K562 (cell line): ENCODE data around the gene NEDD4L.
A peak's percentile ranks its signal among the peaks of the same experiment; 100 is the strongest.

ENCODE experiments used
- CTCF ChIP-seq, 3 experiments: IDR thresholded peaks in 2 of 3; conservative IDR thresholded peaks in 1 of 3; 2 replicates each; pipeline ENCODE4 v1.5.1; 2011 to 2012; ENCODE audit warnings: low read length in 3 of 3, mild to moderate bottlenecking in 3 of 3, control low read depth in 2 of 3, improper control_type of control experiment in 1 of 3, inconsistent platforms in 1 of 3, low read depth in 1 of 3, mixed read lengths in 1 of 3, moderate library complexity in 1 of 3; ENCODE audit not compliant: insufficient read depth in 2 of 3
- GABPA ChIP-seq: fragments of 200-800 bp; sonication (Bioruptor generic); conservative IDR thresholded peaks from 2 replicates; pipeline ENCODE4 v1.6.1; 2016; ENCODE audit warnings: low read depth, missing genetic modification characterization, missing compliant biosample characterization
- NR1H2 ChIP-seq: sonication (generic); formaldehyde crosslinking; IDR thresholded peaks from 2 replicates; pipeline ENCODE4 v1.4.0; 2020; ENCODE audit warnings: mild to moderate bottlenecking, missing genetic modification reagents
- POLR3G ChIP-seq: IDR thresholded peaks from 2 replicates; pipeline ENCODE4 v1.6.1; 2011; ENCODE audit not compliant: insufficient read length, insufficient replicate concordance; ENCODE audit errors: extremely low read depth
- SIRT6 ChIP-seq: IDR thresholded peaks from one replicate; pipeline ENCODE4 v1.6.1; 2012; ENCODE audit warnings: low read depth, mild to moderate bottlenecking, control low read depth, inconsistent platforms, low read length, moderate library complexity
- ZNF175 ChIP-seq: fragments of 200-800 bp; sonication (Bioruptor generic); IDR thresholded peaks from 2 replicates; pipeline ENCODE4 v1.6.1; 2016; ENCODE audit warnings: low read depth, mild to moderate bottlenecking, missing genetic modification characterization, missing compliant biosample characterization

- no peak for TF ChIP-seq SIRT6
- TF ChIP-seq CTCF (IDR thresholded peaks at IDR 0.05 in 2 of 3, conservative IDR thresholded peaks at IDR 0.05 in 1 of 3; ENCODE audit: insufficient read depth in 2 of 3, low read depth in 1 of 3, low read length in 3 of 3), result peak in 2 of 3 experiments; percentile 19 to 54; a peak in 4 of 6 replicates
- TF ChIP-seq POLR3G, result no peak
- peak; percentile 56 for TF ChIP-seq GABPA (tag)
- no peak for TF ChIP-seq ZNF175 (CRISPR knock-in tag)
- TF ChIP-seq NR1H2 (CRISPR knock-in tag), result no peak
Measured at GRCh38 chr18:58051765-58052460, 7.9 kb downstream of the NEDD4L start.
